Lung (tissue), 12 donors: ENCODE data around the gene KLHL36. TPM values are rescaled to one million over a fixed set of nuclear protein-coding genes. Genes with fewer than 3 reads are reported as not detected.

ENCODE experiments used
- ATAC-seq: fragments of 200-7000 bp; cut with Tn5 transposase; one replicate; pipeline ENCODE4 v1.9.1; 2020; ENCODE audit warnings: moderate number of reproducible peaks; ENCODE audit not compliant: insufficient read depth, low FRiP score
- DNase-seq, 3 donors: peaks; one replicate each; pipeline ENCODE4 v3.0.0-alpha.2; 2013 to 2017
- H3K27ac ChIP-seq, 2 donors: one replicate each; pipeline ENCODE4 v1.5.1; 2013; ENCODE audit warnings: mild to moderate bottlenecking in 2 of 2, moderate library complexity in 2 of 2, control low read depth in 1 of 2, inconsistent platforms in 1 of 2, low read depth in 1 of 2, low read length in 1 of 2
- H3K27me3 ChIP-seq, 3 donors: one replicate each; pipeline ENCODE4 v1.5.1; 2013; ENCODE audit warnings: low read length in 2 of 3; ENCODE audit not compliant: control insufficient read depth in 3 of 3, insufficient read depth in 3 of 3
- H3K36me3 ChIP-seq, 4 donors: one replicate each; pipeline ENCODE4 v1.5.1; 2013; ENCODE audit warnings: low read length in 4 of 4, mild to moderate bottlenecking in 1 of 4, moderate library complexity in 1 of 4; ENCODE audit not compliant: control insufficient read depth in 4 of 4, insufficient read depth in 4 of 4
- H3K4me1 ChIP-seq, 5 donors: one replicate each; pipeline ENCODE4 v1.5.1; 2013; ENCODE audit warnings: low read length in 5 of 5, mild to moderate bottlenecking in 2 of 5, moderate library complexity in 1 of 5; ENCODE audit not compliant: control insufficient read depth in 5 of 5, insufficient read depth in 5 of 5
- H3K4me3 ChIP-seq: one replicate; pipeline ENCODE4 v1.5.1; 2013; ENCODE audit warnings: mild to moderate bottlenecking, control low read depth, moderate library complexity
- H3K9ac ChIP-seq, 2 donors: one replicate each; pipeline ENCODE4 v1.5.1; 2013; ENCODE audit warnings: low read length in 2 of 2, control low read depth in 1 of 2; ENCODE audit not compliant: insufficient read depth in 1 of 2
- H3K9me3 ChIP-seq, 4 donors: one replicate each; pipeline ENCODE4 v1.5.1; 2013; ENCODE audit warnings: low read length in 3 of 4, mild to moderate bottlenecking in 1 of 4, moderate library complexity in 1 of 4; ENCODE audit not compliant: control insufficient read depth in 4 of 4, insufficient read depth in 3 of 4
- WGBS, 2 donors: extraction: QIAGEN DNeasy Blood & Tissue Kit; methylation state at CpG; one replicate each; pipeline ENCODE4 v1.1.7; 2013; 5-methylcytosine and 5-hydroxymethylcytosine counted together
- polyA plus RNA-seq, 2 donors: library from polyadenylated mRNA; stranded (reverse); fragments of 200-250 nt; gene quantifications; one replicate each; pipeline ENCODE4 v1.2.1, GENCODE V29; 2013
- total RNA-seq, 2 donors: library from RNA; depleted of rRNA in 1 of 2; stranded (reverse); fragments of >200 nt in 1 of 2; gene quantifications; one replicate each; pipeline ENCODE4 v1.2.1, GENCODE V29; 2014 to 2021
- TF ChIP-seq, protein P1 (sequence below): IDR thresholded peaks from 2 replicates; pipeline ENCODE4 v1.5.1; 2012; ENCODE audit warnings: mild to moderate bottlenecking; ENCODE audit errors: control extremely low read depth, extremely low read depth
- donor health status: control.
- donor health status: control.
- donor health status: Bipolar disorder and iron deficiency.
- donor health status: healthy.
- donor health status: DM: yes; HTN: yes; CAD: no.

KLHL36 gene
- total and polyA plus RNA-seq, 4 donors: 18.1 to 52.7 (median 32.3) TPM

DNA sequence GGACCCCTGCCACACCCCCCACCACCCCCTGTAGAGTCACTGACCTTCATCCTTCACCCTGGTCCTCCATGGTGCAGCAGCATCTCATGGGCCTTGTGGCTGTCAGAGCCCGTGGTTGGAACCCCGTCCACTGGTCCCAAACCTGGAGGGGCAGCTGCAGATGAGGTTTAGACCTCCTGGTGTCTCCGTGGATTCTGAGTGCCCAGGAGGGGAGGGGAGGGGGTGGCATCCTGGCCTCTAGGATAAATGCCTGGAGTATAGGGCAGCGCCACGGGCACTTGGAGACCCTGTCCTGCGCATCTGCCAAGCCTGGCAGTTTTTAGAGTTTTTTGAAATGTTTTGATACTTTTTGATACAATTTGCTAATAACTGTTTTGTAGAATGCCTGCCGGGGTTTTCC is 17.5 kb downstream of the KLHL36 start:
- no peaks in the 10 kb centered on the region for H3K27me3 ChIP-seq
- H3K4me3 ChIP-seq: no peak overlapping the region
- DNase-seq (no peak), ATAC-seq (no peak)
- no peak overlapping the region for H3K9ac ChIP-seq
- no peak overlapping the region for H3K27ac ChIP-seq
- 92 to 98% methylated on average over 7 of the region's 7 CpGs for WGBS, 2 donors
- H3K36me3 ChIP-seq: peaks cover 9 to 38% (median 16%) of the 10 kb centered on the region in 4 donors
- H3K4me1 ChIP-seq: peaks cover 0 to 4% (median 0%) of the 10 kb centered on the region in 5 donors
- no peaks in the 10 kb centered on the region for H3K9me3 ChIP-seq
- TF ChIP-seq, protein P1, sequence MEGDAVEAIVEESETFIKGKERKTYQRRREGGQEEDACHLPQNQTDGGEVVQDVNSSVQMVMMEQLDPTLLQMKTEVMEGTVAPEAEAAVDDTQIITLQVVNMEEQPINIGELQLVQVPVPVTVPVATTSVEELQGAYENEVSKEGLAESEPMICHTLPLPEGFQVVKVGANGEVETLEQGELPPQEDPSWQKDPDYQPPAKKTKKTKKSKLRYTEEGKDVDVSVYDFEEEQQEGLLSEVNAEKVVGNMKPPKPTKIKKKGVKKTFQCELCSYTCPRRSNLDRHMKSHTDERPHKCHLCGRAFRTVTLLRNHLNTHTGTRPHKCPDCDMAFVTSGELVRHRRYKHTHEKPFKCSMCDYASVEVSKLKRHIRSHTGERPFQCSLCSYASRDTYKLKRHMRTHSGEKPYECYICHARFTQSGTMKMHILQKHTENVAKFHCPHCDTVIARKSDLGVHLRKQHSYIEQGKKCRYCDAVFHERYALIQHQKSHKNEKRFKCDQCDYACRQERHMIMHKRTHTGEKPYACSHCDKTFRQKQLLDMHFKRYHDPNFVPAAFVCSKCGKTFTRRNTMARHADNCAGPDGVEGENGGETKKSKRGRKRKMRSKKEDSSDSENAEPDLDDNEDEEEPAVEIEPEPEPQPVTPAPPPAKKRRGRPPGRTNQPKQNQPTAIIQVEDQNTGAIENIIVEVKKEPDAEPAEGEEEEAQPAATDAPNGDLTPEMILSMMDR: no peak

DNA sequence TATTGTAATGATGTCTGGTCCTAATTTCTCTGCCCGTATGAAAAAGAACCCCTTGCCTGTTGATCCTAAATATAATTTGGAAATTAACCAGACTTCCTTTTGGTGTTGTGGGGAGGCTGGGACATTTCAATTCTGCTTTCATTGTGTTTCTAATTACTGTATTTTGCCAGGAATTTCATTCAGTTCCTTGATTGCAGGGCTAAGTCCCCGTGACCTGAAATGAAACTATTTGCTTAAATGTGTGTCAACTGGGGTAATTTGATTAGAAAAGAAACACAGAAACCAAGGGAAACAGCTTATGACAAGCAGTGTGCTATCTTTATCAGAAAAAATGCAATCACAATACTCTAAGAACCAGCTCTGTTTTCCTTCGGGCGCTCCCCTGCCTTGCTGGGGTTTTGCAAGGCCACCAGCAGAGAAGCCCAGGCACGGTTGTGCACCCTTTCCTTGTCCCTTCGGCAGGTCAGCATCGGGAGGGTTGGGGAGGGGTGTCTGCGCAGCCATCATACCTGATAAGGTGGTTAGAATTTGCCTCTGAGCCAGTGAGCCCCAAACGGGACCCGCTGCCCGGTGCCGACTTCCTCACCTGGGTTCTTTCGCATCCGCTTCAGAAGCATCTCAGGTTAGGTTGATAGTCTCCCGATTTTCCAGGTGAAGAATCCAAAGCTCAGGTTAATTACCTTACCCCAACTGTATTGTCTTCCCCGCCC is 19.4 kb downstream of the KLHL36 start:
- DNase-seq (no peak), ATAC-seq (no peak)
- H3K4me1 ChIP-seq: peaks cover 0 to 2% (median 0%) of the 10 kb centered on the region in 5 donors
- peaks cover 5 to 22% (median 8%) of the 10 kb centered on the region in 4 donors for H3K36me3 ChIP-seq
- H3K27ac ChIP-seq: no peak overlapping the region
- 86 to 94% methylated on average over 16 of the region's 16 CpGs for WGBS, 2 donors
- no peaks in the 10 kb centered on the region for H3K9me3 ChIP-seq
- TF ChIP-seq, protein P1: no peak
- H3K27me3 ChIP-seq: no peaks in the 10 kb centered on the region
- no peak overlapping the region for H3K4me3 ChIP-seq
- H3K9ac ChIP-seq: no peak overlapping the region

DNA sequence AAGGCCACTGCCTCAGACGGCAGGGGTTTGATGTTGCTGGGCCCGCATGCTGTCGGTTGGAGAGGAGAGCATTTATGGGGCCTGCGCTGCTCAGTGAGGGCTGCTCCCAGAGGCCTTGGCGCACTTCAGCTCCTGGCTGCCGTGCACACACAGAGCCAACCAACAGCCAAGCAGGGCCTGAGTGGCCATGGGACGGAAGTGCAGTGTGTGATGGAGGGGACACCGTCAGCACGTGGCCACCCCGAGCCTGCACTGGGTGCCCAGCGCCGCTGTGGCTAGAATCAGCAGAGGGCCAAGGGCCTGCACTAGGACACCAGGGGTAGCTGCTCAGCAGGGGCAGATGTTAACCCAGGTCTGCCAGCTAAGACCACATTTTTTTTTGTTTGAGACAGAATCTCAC is 21.8 kb downstream of the KLHL36 start:
- Histone ChIP-seq H3K4me3 (no peak overlapping the region), H3K9me3 (no peaks in the 10 kb centered on the region), H3K27ac (no peak overlapping the region), H3K4me1 (peaks cover 0 to 2% (median 0%) of the 10 kb centered on the region in 5 donors), H3K9ac (no peak overlapping the region), H3K27me3 (no peaks in the 10 kb centered on the region), H3K36me3 (peaks cover 0 to 10% (median 0%) of the 10 kb centered on the region in 4 donors)
- WGBS, 2 donors: 86 to 92% methylated on average over 12 of the region's 12 CpGs
- ATAC-seq (no peak), DNase-seq (no peak)
- TF ChIP-seq, protein P1: no peak
